SK-N-SH (cell line): Measurements from ENCODE around the gene MPDU1.

ENCODE experiments used
- NRF1 ChIP-seq: IDR thresholded peaks from 2 replicates; pipeline ENCODE4 v1.6.1; 2012; ENCODE audit warnings: low read depth, mild to moderate bottlenecking, low read length
- RXRA ChIP-seq: IDR thresholded peaks from 2 replicates; pipeline ENCODE4 v1.4.0; 2012; ENCODE audit warnings: low read depth, mild to moderate bottlenecking, borderline replicate concordance
- TF ChIP-seq, protein P1 (sequence below): fragments of 200-600 bp; sonication (generic); IDR thresholded peaks from 2 replicates; pipeline ENCODE4 v1.6.1; 2017; ENCODE audit warnings: antibody characterized with exemption, mild to moderate bottlenecking, moderate library complexity

- TF ChIP-seq, protein P1, sequence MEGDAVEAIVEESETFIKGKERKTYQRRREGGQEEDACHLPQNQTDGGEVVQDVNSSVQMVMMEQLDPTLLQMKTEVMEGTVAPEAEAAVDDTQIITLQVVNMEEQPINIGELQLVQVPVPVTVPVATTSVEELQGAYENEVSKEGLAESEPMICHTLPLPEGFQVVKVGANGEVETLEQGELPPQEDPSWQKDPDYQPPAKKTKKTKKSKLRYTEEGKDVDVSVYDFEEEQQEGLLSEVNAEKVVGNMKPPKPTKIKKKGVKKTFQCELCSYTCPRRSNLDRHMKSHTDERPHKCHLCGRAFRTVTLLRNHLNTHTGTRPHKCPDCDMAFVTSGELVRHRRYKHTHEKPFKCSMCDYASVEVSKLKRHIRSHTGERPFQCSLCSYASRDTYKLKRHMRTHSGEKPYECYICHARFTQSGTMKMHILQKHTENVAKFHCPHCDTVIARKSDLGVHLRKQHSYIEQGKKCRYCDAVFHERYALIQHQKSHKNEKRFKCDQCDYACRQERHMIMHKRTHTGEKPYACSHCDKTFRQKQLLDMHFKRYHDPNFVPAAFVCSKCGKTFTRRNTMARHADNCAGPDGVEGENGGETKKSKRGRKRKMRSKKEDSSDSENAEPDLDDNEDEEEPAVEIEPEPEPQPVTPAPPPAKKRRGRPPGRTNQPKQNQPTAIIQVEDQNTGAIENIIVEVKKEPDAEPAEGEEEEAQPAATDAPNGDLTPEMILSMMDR = peak; percentile 32; the same call in 1 of the 2 replicates
- no peak for TF ChIP-seq RXRA
- no peak for TF ChIP-seq NRF1
These were observed 28.2 kb upstream of the MPDU1 start for GRCh38 chr17:7555320-7555948.
